ENCODE results near the gene SPTBN2.

Gene SPTBN2

DNA sequence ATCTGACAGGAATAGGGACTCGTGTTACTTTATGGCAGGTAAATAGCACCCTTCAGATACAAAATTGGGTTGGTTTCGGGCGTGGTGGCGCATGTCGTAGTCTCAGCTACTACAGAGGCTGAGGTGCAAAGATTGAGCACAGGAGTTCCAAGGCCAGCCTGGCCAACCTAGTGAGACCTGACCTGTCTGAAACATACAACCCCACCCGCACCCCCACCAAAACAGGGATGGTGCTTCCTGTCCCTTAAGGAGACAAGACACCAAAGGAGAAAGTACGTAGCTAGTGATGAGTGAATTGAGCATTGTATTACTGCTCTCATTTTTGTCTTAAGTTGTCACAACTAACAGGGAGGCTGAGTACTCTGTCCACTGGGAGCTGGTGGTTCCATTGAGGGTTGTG is 76.4 kb downstream of the SPTBN2 start:
- Histone ChIP-seq H3K4ac (ENCODE audit: low read depth in 1 of 2, low read length in 2 of 2) (no peak overlapping the region), H4K8ac (ENCODE audit: low read length) (no peak overlapping the region), H3K23ac (ENCODE audit: low read length in 2 of 2) (no peak overlapping the region), H3K9me3 (ENCODE audit: control insufficient read depth, low read length) (no peaks in the 10 kb centered on the region), H2BK5ac (ENCODE audit: low read depth, low read length, poor library complexity, severe bottlenecking) (no peak overlapping the region), H2BK12ac (ENCODE audit: low read length in 2 of 2) (no peak overlapping the region), H3K4me2 (ENCODE audit: low read length, poor library complexity, severe bottlenecking) (no peak overlapping the region), H3K27ac (ENCODE audit: low read length, poor library complexity, severe bottlenecking) (no peak overlapping the region), H4K91ac (ENCODE audit: low read length) (no peak overlapping the region), H3K27me3 (ENCODE audit: control insufficient read depth in 1 of 2, insufficient read depth in 1 of 2, low read length in 2 of 2) (no peaks in the 10 kb centered on the region), H3K14ac (ENCODE audit: low read length in 2 of 2) (no peak overlapping the region), H2BK15ac (ENCODE audit: low read depth, poor library complexity, severe bottlenecking) (no peak overlapping the region), H3K4me3 (ENCODE audit: insufficient read depth in 1 of 2, low read depth in 1 of 2, low read length in 2 of 2) (no peak overlapping the region), H3K18ac (ENCODE audit: low read depth in 1 of 2, low read length in 2 of 2) (no peak overlapping the region), H3K9ac (ENCODE audit: low read length) (no peak overlapping the region), H2AFZ (ENCODE audit: low read depth, low read length) (no peak overlapping the region), H2BK120ac (ENCODE audit: low read depth, low read length) (no peak overlapping the region), H3K36me3 (ENCODE audit: control insufficient read depth in 1 of 2, insufficient read depth in 2 of 2, low read depth in 1 of 2, low read length in 2 of 2) (peaks cover 54 to 66% of the 10 kb centered on the region in 2 experiments), H3K4me1 (ENCODE audit: control insufficient read depth, insufficient read depth, low read depth, low read length) (peaks cover 2% of the 10 kb centered on the region), H3K79me1 (replicated peaks; ENCODE audit: low read length, poor library complexity, severe bottlenecking) (peaks cover 8% of the 10 kb centered on the region), H2AK5ac (ENCODE audit: low read length, severe bottlenecking) (no peak overlapping the region)
- no peak for DNase-seq
- WGBS, result 96% methylated on average over 6 of the region's 7 CpGs

- Histone ChIP-seq H2BK12ac (ENCODE audit: low read length in 2 of 2) (no peak overlapping the region), H4K91ac (ENCODE audit: low read length) (no peak overlapping the region), H3K14ac (ENCODE audit: low read length in 2 of 2) (no peak overlapping the region), H2BK15ac (ENCODE audit: low read depth, poor library complexity, severe bottlenecking) (no peak overlapping the region), H3K4ac (ENCODE audit: low read depth in 1 of 2, low read length in 2 of 2) (no peak overlapping the region), H3K79me1 (replicated peaks; ENCODE audit: low read length, poor library complexity, severe bottlenecking) (peaks cover 6% of the 10 kb centered on the region), H3K18ac (ENCODE audit: low read depth in 1 of 2, low read length in 2 of 2) (no peak overlapping the region), H2AK5ac (ENCODE audit: low read length, severe bottlenecking) (no peak overlapping the region), H3K4me2 (ENCODE audit: low read length, poor library complexity, severe bottlenecking) (no peak overlapping the region), H3K36me3 (ENCODE audit: control insufficient read depth in 1 of 2, insufficient read depth in 2 of 2, low read depth in 1 of 2, low read length in 2 of 2) (peaks cover 46 to 71% of the 10 kb centered on the region in 2 experiments), H2AFZ (ENCODE audit: low read depth, low read length) (no peak overlapping the region), H3K9ac (ENCODE audit: low read length) (no peak overlapping the region), H3K4me3 (ENCODE audit: insufficient read depth in 1 of 2, low read depth in 1 of 2, low read length in 2 of 2) (no peak overlapping the region), H3K27ac (ENCODE audit: low read length, poor library complexity, severe bottlenecking) (no peak overlapping the region), H3K27me3 (ENCODE audit: control insufficient read depth in 1 of 2, insufficient read depth in 1 of 2, low read length in 2 of 2) (no peaks in the 10 kb centered on the region), H3K9me3 (ENCODE audit: control insufficient read depth, low read length) (no peaks in the 10 kb centered on the region), H2BK5ac (ENCODE audit: low read depth, low read length, poor library complexity, severe bottlenecking) (no peak overlapping the region), H3K23ac (ENCODE audit: low read length in 2 of 2) (no peak overlapping the region), H4K8ac (ENCODE audit: low read length) (no peak overlapping the region), H2BK120ac (ENCODE audit: low read depth, low read length) (no peak overlapping the region), H3K4me1 (ENCODE audit: control insufficient read depth, insufficient read depth, low read depth, low read length) (peaks cover 4% of the 10 kb centered on the region)
- peak; percentile 69 for DNase-seq
- WGBS, result 95% methylated on average over 2 of the region's 2 CpGs
Observed at GRCh38 chr11:66651016-66651415, 78.0 kb downstream of the SPTBN2 start.

DNA sequence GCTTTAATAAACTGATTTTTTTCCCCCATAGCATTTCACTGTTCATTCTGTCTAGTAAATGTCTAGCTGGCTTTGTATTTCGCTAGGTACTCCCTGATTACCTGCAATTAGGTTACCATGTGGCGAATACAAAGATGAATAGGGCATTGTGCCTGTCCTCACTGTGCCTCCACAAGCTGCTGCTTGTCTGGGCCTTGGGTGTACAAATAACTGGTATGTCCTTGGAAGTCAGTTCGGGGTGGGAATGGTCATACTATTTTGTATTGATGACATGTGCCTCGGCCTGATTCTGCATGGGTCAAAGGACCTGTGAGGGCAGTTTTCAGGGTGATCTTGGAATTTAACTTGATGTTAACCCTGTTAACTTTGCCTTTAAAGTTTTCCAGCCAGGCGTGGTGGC is 79.1 kb downstream of the SPTBN2 start:
- WGBS, result 98% methylated on average over 5 of the region's 5 CpGs
- Histone ChIP-seq H3K27me3 (ENCODE audit: control insufficient read depth in 1 of 2, insufficient read depth in 1 of 2, low read length in 2 of 2) (no peaks in the 10 kb centered on the region), H3K14ac (ENCODE audit: low read length in 2 of 2) (no peak overlapping the region), H3K4me3 (ENCODE audit: insufficient read depth in 1 of 2, low read depth in 1 of 2, low read length in 2 of 2) (no peak overlapping the region), H3K4me1 (ENCODE audit: control insufficient read depth, insufficient read depth, low read depth, low read length) (peaks cover 5% of the 10 kb centered on the region), H2BK5ac (ENCODE audit: low read depth, low read length, poor library complexity, severe bottlenecking) (no peak overlapping the region), H2BK120ac (ENCODE audit: low read depth, low read length) (no peak overlapping the region), H3K27ac (ENCODE audit: low read length, poor library complexity, severe bottlenecking) (no peak overlapping the region), H2BK12ac (ENCODE audit: low read length in 2 of 2) (no peak overlapping the region), H2BK15ac (ENCODE audit: low read depth, poor library complexity, severe bottlenecking) (no peak overlapping the region), H4K8ac (ENCODE audit: low read length) (no peak overlapping the region), H3K23ac (ENCODE audit: low read length in 2 of 2) (no peak overlapping the region), H3K4me2 (ENCODE audit: low read length, poor library complexity, severe bottlenecking) (no peak overlapping the region), H3K4ac (ENCODE audit: low read depth in 1 of 2, low read length in 2 of 2) (no peak overlapping the region), H3K18ac (ENCODE audit: low read depth in 1 of 2, low read length in 2 of 2) (no peak overlapping the region), H3K9ac (ENCODE audit: low read length) (no peak overlapping the region), H3K79me1 (replicated peaks; ENCODE audit: low read length, poor library complexity, severe bottlenecking) (peaks cover 4% of the 10 kb centered on the region), H3K9me3 (ENCODE audit: control insufficient read depth, low read length) (no peaks in the 10 kb centered on the region), H3K36me3 (ENCODE audit: control insufficient read depth in 1 of 2, insufficient read depth in 2 of 2, low read depth in 1 of 2, low read length in 2 of 2) (peaks cover 45 to 75% of the 10 kb centered on the region in 2 experiments), H4K91ac (ENCODE audit: low read length) (no peak overlapping the region), H2AFZ (ENCODE audit: low read depth, low read length) (no peak overlapping the region), H2AK5ac (ENCODE audit: low read length, severe bottlenecking) (no peak overlapping the region)
- DNase-seq, result no peak

DNA sequence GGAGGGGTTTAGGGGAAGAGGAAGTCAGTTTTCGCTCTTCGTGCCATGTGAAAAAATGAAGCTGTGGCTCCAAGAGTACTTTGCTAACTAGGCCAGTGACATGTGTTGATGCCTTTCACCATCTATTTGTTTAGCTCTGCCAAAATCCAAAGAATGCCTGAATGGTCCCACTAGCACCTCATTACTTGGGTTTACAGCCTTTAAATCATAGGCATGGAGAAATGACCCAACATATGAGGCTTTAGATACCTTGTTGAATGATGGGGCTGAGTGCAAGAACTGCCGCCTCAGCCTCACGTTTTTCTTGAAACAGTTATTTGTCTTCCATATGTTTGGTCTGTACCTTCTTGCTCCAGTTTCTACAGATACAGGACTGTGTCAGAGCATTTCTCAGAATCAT is 82.2 kb downstream of the SPTBN2 start:
- H3K18ac ChIP-seq (ENCODE audit: low read depth in 1 of 2, low read length in 2 of 2), result no peak overlapping the region
- H3K4me3 ChIP-seq (ENCODE audit: insufficient read depth in 1 of 2, low read depth in 1 of 2, low read length in 2 of 2), result no peak overlapping the region
- H4K91ac ChIP-seq (ENCODE audit: low read length), result no peak overlapping the region
- H3K4me1 ChIP-seq (ENCODE audit: control insufficient read depth, insufficient read depth, low read depth, low read length), result peaks cover 14% of the 10 kb centered on the region
- no peak overlapping the region for H4K8ac ChIP-seq (ENCODE audit: low read length)
- no peaks in the 10 kb centered on the region for H3K27me3 ChIP-seq (ENCODE audit: control insufficient read depth in 1 of 2, insufficient read depth in 1 of 2, low read length in 2 of 2)
- H3K14ac ChIP-seq (ENCODE audit: low read length in 2 of 2), result no peak overlapping the region
- no peaks in the 10 kb centered on the region for H3K79me1 ChIP-seq (replicated peaks; ENCODE audit: low read length, poor library complexity, severe bottlenecking)
- 100% methylated on average over 4 of the region's 4 CpGs for WGBS
- H2AFZ ChIP-seq (ENCODE audit: low read depth, low read length), result no peak overlapping the region
- no peaks in the 10 kb centered on the region for H3K9me3 ChIP-seq (ENCODE audit: control insufficient read depth, low read length)
- no peak overlapping the region for H2BK12ac ChIP-seq (ENCODE audit: low read length in 2 of 2)
- no peak overlapping the region for H3K23ac ChIP-seq (ENCODE audit: low read length in 2 of 2)
- no peak overlapping the region for H3K4me2 ChIP-seq (ENCODE audit: low read length, poor library complexity, severe bottlenecking)
- H3K27ac ChIP-seq (ENCODE audit: low read length, poor library complexity, severe bottlenecking), result no peak overlapping the region
- H3K4ac ChIP-seq (ENCODE audit: low read depth in 1 of 2, low read length in 2 of 2), result no peak overlapping the region
- H2AK5ac ChIP-seq (ENCODE audit: low read length, severe bottlenecking), result no peak overlapping the region
- no peak overlapping the region for H2BK5ac ChIP-seq (ENCODE audit: low read depth, low read length, poor library complexity, severe bottlenecking)
- no peak overlapping the region for H2BK15ac ChIP-seq (ENCODE audit: low read depth, poor library complexity, severe bottlenecking)
- H3K36me3 ChIP-seq (ENCODE audit: control insufficient read depth in 1 of 2, insufficient read depth in 2 of 2, low read depth in 1 of 2, low read length in 2 of 2), result peaks cover 35 to 89% of the 10 kb centered on the region in 2 experiments
- no peak overlapping the region for H3K9ac ChIP-seq (ENCODE audit: low read length)
- H2BK120ac ChIP-seq (ENCODE audit: low read depth, low read length), result no peak overlapping the region
- no peak for DNase-seq
